Parathyroid adenoma (tissue), 2 donors: Measurements from ENCODE around the gene MEIG1.
"Not testable (repeated sequence)": the region's sequence is repeated elsewhere in the genome, so short reads cannot be mapped to it uniquely, and the experiment has no call there.

ENCODE experiments used
- H2AFZ ChIP-seq: fragments of 300-600 bp; sonication (generic); one replicate; pipeline ENCODE4 v1.7.0; 2017; ENCODE audit warnings: antibody characterized with exemption, mild to moderate bottlenecking
- H3K27ac ChIP-seq: fragments of 300-600 bp; sonication (generic); one replicate; pipeline ENCODE4 v1.7.0; 2017
- H3K27me3 ChIP-seq: fragments of 300-600 bp; sonication (generic); one replicate; pipeline ENCODE4 v1.7.0; 2017; ENCODE audit warnings: low read length; ENCODE audit not compliant: control insufficient read depth, insufficient read depth
- H3K36me3 ChIP-seq: fragments of 300-600 bp; sonication (generic); one replicate; pipeline ENCODE4 v1.7.0; 2017; ENCODE audit warnings: low read length; ENCODE audit not compliant: control insufficient read depth, insufficient read depth
- H3K4me1 ChIP-seq: fragments of 300-600 bp; sonication (generic); one replicate; pipeline ENCODE4 v1.7.0; 2017; ENCODE audit warnings: control low read depth
- H3K4me2 ChIP-seq: fragments of 300-600 bp; sonication (generic); one replicate; pipeline ENCODE4 v1.7.0; 2017; ENCODE audit warnings: low read length
- H3K4me3 ChIP-seq: fragments of 300-600 bp; sonication (generic); one replicate; pipeline ENCODE4 v1.7.0; 2017; ENCODE audit warnings: low read depth, low read length
- H3K79me2 ChIP-seq: fragments of 300-600 bp; sonication (generic); one replicate; pipeline ENCODE4 v1.7.0; 2017; ENCODE audit warnings: control low read depth
- H3K9ac ChIP-seq: fragments of 300-600 bp; sonication (generic); one replicate; pipeline ENCODE4 v1.7.0; 2017; ENCODE audit warnings: mild to moderate bottlenecking
- H3K9me3 ChIP-seq: fragments of 300-600 bp; sonication (generic); one replicate; pipeline ENCODE4 v1.7.0; 2017; ENCODE audit warnings: low read length; ENCODE audit not compliant: control insufficient read depth
- CTCF ChIP-seq: fragments of 300-600 bp; sonication (generic); IDR thresholded peaks from one replicate; pipeline ENCODE4 v1.7.0; 2017; ENCODE audit warnings: antibody characterized with exemption, mild to moderate bottlenecking
- donor health status: primary hyperparathyroidism.

MEIG1 gene

DNA sequence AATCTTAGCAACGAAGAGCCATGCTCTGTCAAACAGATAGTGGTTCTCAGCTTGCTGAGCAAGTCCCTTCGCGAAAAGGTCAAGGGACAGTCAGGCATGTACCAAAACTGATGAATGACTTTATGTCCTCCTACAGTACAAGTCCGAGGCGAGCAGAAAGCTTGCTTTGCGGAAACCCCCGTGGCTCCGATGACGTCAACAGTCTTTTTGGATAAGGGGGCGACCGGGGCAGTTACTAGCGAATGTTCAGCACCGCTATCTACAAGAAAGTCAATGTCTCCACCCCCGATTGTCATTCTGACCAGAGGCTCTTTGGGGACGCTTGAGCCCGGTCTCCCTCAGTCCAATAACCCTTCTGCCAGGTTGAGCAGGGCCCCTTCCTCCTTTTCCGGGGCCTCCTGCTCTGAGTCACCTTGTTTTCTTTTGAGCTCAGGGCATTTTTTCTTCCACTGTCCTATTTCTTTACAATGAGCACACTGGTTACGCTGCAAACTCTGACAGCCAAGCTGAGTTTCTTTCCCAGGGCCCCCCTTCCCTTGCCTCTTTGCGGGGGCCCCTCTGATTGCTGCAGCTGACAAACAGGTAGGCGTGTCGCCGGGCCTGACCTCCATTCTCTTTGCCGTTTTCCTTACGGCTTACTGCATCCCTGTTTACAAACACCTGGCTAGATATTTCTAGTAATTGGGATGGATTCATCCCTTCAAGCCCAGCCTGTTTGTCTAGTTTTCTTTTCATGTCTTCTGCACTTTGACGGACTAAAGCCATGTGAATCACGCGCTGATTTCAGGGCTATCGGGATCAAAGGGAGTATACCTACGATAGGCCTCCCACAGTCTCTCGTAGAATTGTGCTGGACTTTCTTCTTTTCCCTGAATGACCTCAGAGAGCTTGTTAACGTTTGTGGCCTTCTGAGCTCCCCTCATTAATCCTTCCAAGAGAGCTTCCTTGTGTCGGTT is 34.6 kb downstream of the MEIG1 start:
- H3K9ac ChIP-seq, H3K27ac ChIP-seq: not testable (repeated sequence)

GRCh38 chr10:14995964-14996565 is 36.9 kb downstream of the MEIG1 start:
- Histone ChIP-seq H2AFZ (no peak overlapping the region), H3K4me1 (no peaks in the 10 kb centered on the region), H3K4me2 (no peak overlapping the region), H3K4me3 (no peak overlapping the region), H3K79me2 (no peaks in the 10 kb centered on the region), H3K27me3 (no peaks in the 10 kb centered on the region), H3K27ac (no peak overlapping the region), H3K36me3 (no peaks in the 10 kb centered on the region), H3K9ac (no peak overlapping the region), H3K9me3 (no peaks in the 10 kb centered on the region)
- no peak for TF ChIP-seq CTCF

More for the DNA sequence above, 34.6 kb downstream of the MEIG1 start:
- not testable (repeated sequence) for H3K4me3 ChIP-seq, H3K27me3 ChIP-seq, H3K36me3 ChIP-seq, H3K9me3 ChIP-seq, H2AFZ ChIP-seq, H3K79me2 ChIP-seq, H3K4me2 ChIP-seq, H3K4me1 ChIP-seq

DNA sequence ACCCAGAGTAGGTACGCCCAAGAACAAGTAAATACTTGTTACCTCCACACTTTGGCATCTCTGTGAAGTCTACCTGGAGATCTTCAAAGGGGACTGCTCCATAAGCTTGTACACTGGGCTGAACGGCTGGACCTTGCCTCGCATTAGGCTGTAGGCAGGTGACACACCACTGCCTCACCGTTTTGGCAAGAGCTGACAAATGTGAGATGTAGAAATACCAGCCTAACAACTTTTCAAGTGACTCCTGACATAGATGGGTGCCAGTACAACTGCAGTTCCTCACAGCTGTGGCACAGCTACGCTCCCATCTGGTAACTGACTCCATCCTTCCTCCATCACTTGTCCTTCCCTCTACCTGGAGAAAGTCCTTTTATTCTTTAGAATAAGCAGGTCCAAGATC is 54.3 kb downstream of the MEIG1 start:
- H3K27ac ChIP-seq, H3K4me1 ChIP-seq, H3K9ac ChIP-seq, H3K4me2 ChIP-seq, H3K27me3 ChIP-seq, H3K4me3 ChIP-seq, H3K36me3 ChIP-seq, H3K9me3 ChIP-seq, H3K79me2 ChIP-seq: not testable (repeated sequence)
- peak overlapping the region; percentile 10 for H2AFZ ChIP-seq

GRCh38 chr10:15015451-15015850 is 56.3 kb downstream of the MEIG1 start:
- TF ChIP-seq CTCF, result no peak
- Histone ChIP-seq H2AFZ (no peak overlapping the region), H3K79me2 (no peaks in the 10 kb centered on the region), H3K9ac (no peak overlapping the region), H3K9me3 (no peaks in the 10 kb centered on the region), H3K4me3 (no peak overlapping the region), H3K27ac (no peak overlapping the region), H3K4me2 (no peak overlapping the region), H3K36me3 (no peaks in the 10 kb centered on the region), H3K4me1 (no peaks in the 10 kb centered on the region), H3K27me3 (no peaks in the 10 kb centered on the region)

DNA sequence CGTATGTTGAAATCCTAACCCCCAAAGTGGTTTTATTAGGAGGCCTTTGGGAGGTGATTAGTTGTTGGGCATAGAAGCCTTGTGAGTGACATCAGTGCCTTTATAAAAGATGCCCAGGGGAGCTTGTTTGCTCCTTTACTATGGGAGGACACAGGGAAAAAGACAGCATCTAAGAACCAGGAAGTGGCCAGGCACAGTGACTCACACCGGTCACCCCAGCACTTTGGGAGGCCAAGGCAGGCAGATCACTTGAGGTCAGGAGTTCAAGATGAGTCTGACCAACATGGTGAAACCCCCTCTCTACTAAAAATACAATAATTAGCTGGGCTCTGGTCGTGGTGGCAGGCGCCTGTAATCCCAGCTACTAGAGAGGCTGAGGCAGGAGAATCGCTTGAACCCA is 61.8 kb downstream of the MEIG1 start:
- not testable (repeated sequence) for H2AFZ ChIP-seq, H3K79me2 ChIP-seq, H3K9me3 ChIP-seq, H3K4me3 ChIP-seq, H3K36me3 ChIP-seq, H3K27me3 ChIP-seq, H3K9ac ChIP-seq, H3K27ac ChIP-seq, H3K4me2 ChIP-seq, H3K4me1 ChIP-seq
